ENCODE data around the gene S100A12. TPM values are rescaled to one million over a fixed set of nuclear protein-coding genes. Genes with fewer than 3 reads are reported as not detected.

S100A12 gene
- total RNA-seq, 2 experiments from 2014 or later = not detected

GRCh38 chr1:153366261-153366660, 9.2 kb downstream of the S100A12 start:
- no peak for DNase-seq (ENCODE audit: low spot score)
- TF ChIP-seq CTCF (conservative IDR thresholded peaks at IDR 0.05; ENCODE audit: low read length) (no peak), EZH2phosphoT487 (IDR thresholded peaks at IDR 0.05; ENCODE audit: borderline replicate concordance, low read depth, low read length) (no peak)
- H3K27ac ChIP-seq (ENCODE audit: low read depth, low read length, poor library complexity, severe bottlenecking) = no peak overlapping the region
- no peaks in the 10 kb centered on the region for H3K79me2 ChIP-seq (ENCODE audit: insufficient read depth, low read depth, low read length)
- H2AFZ ChIP-seq (ENCODE audit: low read length) = no peak overlapping the region
- H3K4me1 ChIP-seq (ENCODE audit: insufficient read depth, low read length, poor library complexity, severe bottlenecking) = no peaks in the 10 kb centered on the region
- no peaks in the 10 kb centered on the region for H3K36me3 ChIP-seq (ENCODE audit: insufficient read depth, low read length)
- H4K20me1 ChIP-seq (ENCODE audit: insufficient read depth, low read length) = no peaks in the 10 kb centered on the region
- ChIA-PET CTCF (ENCODE audit: unreplicated experiment) (no interaction called here), POLR2A (no interaction called here)
- no TSS peak for BruUV-seq (replicated peaks)
- H3K4me3 ChIP-seq (ENCODE audit: low read depth, low read length, poor library complexity, severe bottlenecking) = no peak overlapping the region
- H3K4me2 ChIP-seq (ENCODE audit: low read length) = no peak overlapping the region
- no peaks in the 10 kb centered on the region for H3K9me2 ChIP-seq (ENCODE audit: insufficient read depth, low read length)
- intact Hi-C loops (cut with micrococcal nuclease; ENCODE audit: unreplicated experiment) = no loop called here
- H3K9me3 ChIP-seq (ENCODE audit: low read length) = no peaks in the 10 kb centered on the region

- no peak overlapping the region for H3K4me2 ChIP-seq (ENCODE audit: low read length)
- H3K36me3 ChIP-seq (ENCODE audit: insufficient read depth, low read length) = no peaks in the 10 kb centered on the region
- no peak overlapping the region for H2AFZ ChIP-seq (ENCODE audit: low read length)
Measured at GRCh38 chr1:153365696-153366095, 9.7 kb downstream of the S100A12 start.

GRCh38 chr1:153364766-153365666, 10.4 kb downstream of the S100A12 start:
- intact Hi-C loops (cut with micrococcal nuclease; ENCODE audit: unreplicated experiment) = no loop called here
- Histone ChIP-seq H3K79me2 (ENCODE audit: insufficient read depth, low read depth, low read length) (no peaks in the 10 kb centered on the region), H3K27ac (ENCODE audit: low read depth, low read length, poor library complexity, severe bottlenecking) (no peak overlapping the region), H2AFZ (ENCODE audit: low read length) (no peak overlapping the region), H3K4me2 (ENCODE audit: low read length) (no peak overlapping the region), H3K36me3 (ENCODE audit: insufficient read depth, low read length) (no peaks in the 10 kb centered on the region), H4K20me1 (ENCODE audit: insufficient read depth, low read length) (no peaks in the 10 kb centered on the region), H3K9me3 (ENCODE audit: low read length) (no peaks in the 10 kb centered on the region), H3K4me3 (ENCODE audit: low read depth, low read length, poor library complexity, severe bottlenecking) (no peak overlapping the region), H3K9me2 (ENCODE audit: insufficient read depth, low read length) (no peaks in the 10 kb centered on the region), H3K4me1 (ENCODE audit: insufficient read depth, low read length, poor library complexity, severe bottlenecking) (no peaks in the 10 kb centered on the region)
- CTCF ChIA-PET (ENCODE audit: unreplicated experiment) = no interaction called here
- no TSS peak for BruUV-seq (replicated peaks)
- no peak for DNase-seq (ENCODE audit: low spot score)
- TF ChIP-seq CTCF (conservative IDR thresholded peaks at IDR 0.05; ENCODE audit: low read length) (no peak), EZH2phosphoT487 (IDR thresholded peaks at IDR 0.05; ENCODE audit: borderline replicate concordance, low read depth, low read length) (no peak)
- POLR2A ChIA-PET = no interaction called here

More at GRCh38 chr1:153365696-153366095, 9.7 kb downstream of the S100A12 start:
- ChIA-PET CTCF (ENCODE audit: unreplicated experiment) (no interaction called here), POLR2A (no interaction called here)
- no peak overlapping the region for H3K4me3 ChIP-seq (ENCODE audit: low read depth, low read length, poor library complexity, severe bottlenecking)
- H4K20me1 ChIP-seq (ENCODE audit: insufficient read depth, low read length) = no peaks in the 10 kb centered on the region
- no TSS peak for BruUV-seq (replicated peaks)
- no peaks in the 10 kb centered on the region for H3K9me2 ChIP-seq (ENCODE audit: insufficient read depth, low read length)
- no peak for TF ChIP-seq EZH2phosphoT487 (IDR thresholded peaks at IDR 0.05; ENCODE audit: borderline replicate concordance, low read depth, low read length)
- H3K4me1 ChIP-seq (ENCODE audit: insufficient read depth, low read length, poor library complexity, severe bottlenecking) = no peaks in the 10 kb centered on the region
- no peaks in the 10 kb centered on the region for H3K9me3 ChIP-seq (ENCODE audit: low read length)
- intact Hi-C loops (cut with micrococcal nuclease; ENCODE audit: unreplicated experiment) = no loop called here
- no peaks in the 10 kb centered on the region for H3K79me2 ChIP-seq (ENCODE audit: insufficient read depth, low read depth, low read length)
- no peak overlapping the region for H3K27ac ChIP-seq (ENCODE audit: low read depth, low read length, poor library complexity, severe bottlenecking)
- DNase-seq (ENCODE audit: low spot score) = no peak

Data from OCI-LY7 (cell line).